ENCODE results near the gene POLR3E. TPM values are rescaled to one million over a fixed set of nuclear protein-coding genes. Genes with fewer than 3 reads are reported as not detected.

Gene POLR3E
- total RNA-seq, 1 donor from 2014 or later, result 31.5 TPM

DNA sequence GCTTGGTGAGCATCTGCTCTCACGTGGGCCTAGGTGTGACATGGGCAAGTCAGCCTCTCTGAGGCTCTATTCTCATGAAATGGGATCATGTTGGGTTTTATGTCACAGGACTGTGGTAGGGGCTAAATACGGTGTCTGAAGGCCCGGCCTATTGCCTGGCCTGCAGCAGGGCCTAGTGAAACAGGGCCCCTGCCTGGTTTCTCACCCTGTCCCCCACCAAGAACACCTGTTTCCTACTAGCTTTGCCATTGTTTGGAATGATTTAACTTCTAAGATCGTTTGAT lies 29.1 kb downstream of the POLR3E start:
- TF ChIP-seq, protein P1, sequence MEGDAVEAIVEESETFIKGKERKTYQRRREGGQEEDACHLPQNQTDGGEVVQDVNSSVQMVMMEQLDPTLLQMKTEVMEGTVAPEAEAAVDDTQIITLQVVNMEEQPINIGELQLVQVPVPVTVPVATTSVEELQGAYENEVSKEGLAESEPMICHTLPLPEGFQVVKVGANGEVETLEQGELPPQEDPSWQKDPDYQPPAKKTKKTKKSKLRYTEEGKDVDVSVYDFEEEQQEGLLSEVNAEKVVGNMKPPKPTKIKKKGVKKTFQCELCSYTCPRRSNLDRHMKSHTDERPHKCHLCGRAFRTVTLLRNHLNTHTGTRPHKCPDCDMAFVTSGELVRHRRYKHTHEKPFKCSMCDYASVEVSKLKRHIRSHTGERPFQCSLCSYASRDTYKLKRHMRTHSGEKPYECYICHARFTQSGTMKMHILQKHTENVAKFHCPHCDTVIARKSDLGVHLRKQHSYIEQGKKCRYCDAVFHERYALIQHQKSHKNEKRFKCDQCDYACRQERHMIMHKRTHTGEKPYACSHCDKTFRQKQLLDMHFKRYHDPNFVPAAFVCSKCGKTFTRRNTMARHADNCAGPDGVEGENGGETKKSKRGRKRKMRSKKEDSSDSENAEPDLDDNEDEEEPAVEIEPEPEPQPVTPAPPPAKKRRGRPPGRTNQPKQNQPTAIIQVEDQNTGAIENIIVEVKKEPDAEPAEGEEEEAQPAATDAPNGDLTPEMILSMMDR (IDR thresholded peaks at IDR 0.05; ENCODE audit: partially characterized antibody, unreplicated experiment), result no peak
- Mint-ChIP-seq H3K4me1 (ENCODE audit: low read depth, unreplicated experiment) (peaks cover 2% of the 10 kb centered on the region), H3K9me3 (ENCODE audit: unreplicated experiment) (no peaks in the 10 kb centered on the region), H3K36me3 (ENCODE audit: unreplicated experiment) (no peaks in the 10 kb centered on the region), H3K27ac (ENCODE audit: unreplicated experiment) (no peak overlapping the region), H3K27me3 (ENCODE audit: unreplicated experiment) (peaks cover 4% of the 10 kb centered on the region), H3K4me3 (ENCODE audit: unreplicated experiment) (no peak overlapping the region)
- no peak for DNase-seq

DNA sequence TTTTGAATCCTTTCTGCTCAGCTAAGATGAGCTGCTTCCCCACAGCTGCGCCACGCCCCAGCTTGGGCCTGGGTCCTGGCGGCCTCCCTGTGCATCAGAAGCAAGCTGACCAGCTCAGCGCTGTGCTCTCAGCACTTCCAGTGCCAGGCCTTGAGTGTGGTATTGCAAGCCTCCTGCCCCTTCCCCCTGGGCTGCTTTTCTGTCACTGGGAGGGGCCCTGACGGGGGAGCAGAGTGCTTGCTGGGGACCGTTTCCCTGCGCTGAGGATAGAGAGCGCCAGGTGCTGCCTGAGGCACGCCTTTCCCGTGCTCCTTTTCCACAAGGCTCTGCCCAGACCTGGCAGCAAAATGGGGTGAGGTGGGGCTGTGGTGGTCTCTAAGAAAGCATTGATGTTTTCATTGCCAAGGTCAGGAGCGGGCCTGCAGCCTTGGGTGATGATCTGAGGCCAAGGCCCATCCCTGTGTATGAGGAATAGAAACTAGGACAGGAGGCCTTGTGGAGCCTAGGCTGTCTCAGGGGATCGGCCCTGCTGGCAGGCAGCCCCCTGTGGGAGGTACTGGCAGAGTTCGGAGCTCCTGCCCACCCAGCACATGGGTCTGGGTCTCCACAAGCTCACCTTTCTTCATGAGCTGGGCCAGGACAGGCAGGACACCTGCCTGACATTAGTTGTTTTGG lies 29.7 kb downstream of the POLR3E start:
- H3K27me3 Mint-ChIP-seq (ENCODE audit: unreplicated experiment), result peaks cover 4% of the 10 kb centered on the region
- DNase-seq, result no peak
- H3K4me3 Mint-ChIP-seq (ENCODE audit: unreplicated experiment), result no peak overlapping the region
- peaks cover under 1% of the 10 kb centered on the region for H3K4me1 Mint-ChIP-seq (ENCODE audit: low read depth, unreplicated experiment)
- TF ChIP-seq, protein P1 (IDR thresholded peaks at IDR 0.05; ENCODE audit: partially characterized antibody, unreplicated experiment), result no peak
- no peaks in the 10 kb centered on the region for H3K36me3 Mint-ChIP-seq (ENCODE audit: unreplicated experiment)
- no peaks in the 10 kb centered on the region for H3K9me3 Mint-ChIP-seq (ENCODE audit: unreplicated experiment)
- H3K27ac Mint-ChIP-seq (ENCODE audit: unreplicated experiment), result no peak overlapping the region

DNA sequence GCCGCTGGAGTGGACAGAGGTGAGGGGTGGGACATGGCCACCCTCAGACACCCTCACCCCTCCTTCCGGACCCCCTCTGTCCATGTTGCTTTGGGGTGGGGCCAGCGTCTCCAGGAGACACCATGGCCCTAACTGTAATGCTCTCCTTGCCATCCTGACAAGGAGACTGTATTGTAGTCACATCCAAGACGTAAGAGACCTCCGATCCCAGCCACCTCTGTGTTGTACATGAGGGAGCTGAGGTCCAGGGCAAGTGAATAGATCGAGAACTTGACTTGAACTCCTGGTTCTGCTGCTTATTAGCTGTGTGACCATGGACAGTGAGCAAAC lies 30.2 kb downstream of the POLR3E start:
- TF ChIP-seq, protein P1 (IDR thresholded peaks at IDR 0.05; ENCODE audit: partially characterized antibody, unreplicated experiment), result no peak
- DNase-seq, result no peak
- no peak overlapping the region for H3K4me3 Mint-ChIP-seq (ENCODE audit: unreplicated experiment)
- no peak overlapping the region for H3K27ac Mint-ChIP-seq (ENCODE audit: unreplicated experiment)
- no peaks in the 10 kb centered on the region for H3K4me1 Mint-ChIP-seq (ENCODE audit: low read depth, unreplicated experiment)
- H3K9me3 Mint-ChIP-seq (ENCODE audit: unreplicated experiment), result no peaks in the 10 kb centered on the region
- peaks cover 4% of the 10 kb centered on the region for H3K27me3 Mint-ChIP-seq (ENCODE audit: unreplicated experiment)
- no peaks in the 10 kb centered on the region for H3K36me3 Mint-ChIP-seq (ENCODE audit: unreplicated experiment)

DNA sequence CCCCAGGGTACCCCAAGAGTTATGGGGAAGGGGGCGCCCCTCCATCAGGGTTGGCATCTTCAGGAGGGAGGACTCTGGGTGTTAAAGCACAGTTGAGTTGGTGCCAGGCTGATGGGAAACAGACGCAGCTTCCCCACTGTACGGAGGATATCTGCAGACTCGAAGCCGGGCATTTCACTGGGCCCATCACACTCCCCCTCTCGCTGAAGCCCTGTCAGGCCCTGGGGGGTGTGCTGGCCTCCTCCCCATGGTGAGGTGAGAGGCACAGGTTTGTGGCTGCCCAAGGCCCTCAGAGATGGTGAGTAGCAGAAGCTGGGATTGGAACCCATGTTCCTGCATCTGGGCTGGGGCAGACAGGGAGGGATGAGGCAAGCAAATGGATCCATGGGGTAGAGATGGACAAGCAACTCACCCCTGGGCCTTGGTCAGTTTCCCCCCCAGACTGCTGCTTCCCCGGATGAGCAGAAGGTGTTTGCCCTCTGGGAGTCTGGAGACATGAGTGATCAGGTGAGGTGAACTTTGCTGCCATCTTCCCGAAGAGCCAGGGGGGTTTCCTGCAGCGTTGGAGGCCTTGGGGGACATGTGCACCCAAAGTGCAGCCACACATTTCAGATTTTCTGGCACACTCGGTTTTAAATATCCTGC lies 31.0 kb downstream of the POLR3E start:
- H3K27ac Mint-ChIP-seq (ENCODE audit: unreplicated experiment), result no peak overlapping the region
- H3K4me1 Mint-ChIP-seq (ENCODE audit: low read depth, unreplicated experiment), result no peaks in the 10 kb centered on the region
- peaks cover 2% of the 10 kb centered on the region for H3K27me3 Mint-ChIP-seq (ENCODE audit: unreplicated experiment)
- H3K4me3 Mint-ChIP-seq (ENCODE audit: unreplicated experiment), result no peak overlapping the region
- no peaks in the 10 kb centered on the region for H3K36me3 Mint-ChIP-seq (ENCODE audit: unreplicated experiment)
- no peak for DNase-seq
- TF ChIP-seq, protein P1 (IDR thresholded peaks at IDR 0.05; ENCODE audit: partially characterized antibody, unreplicated experiment), result no peak
- no peaks in the 10 kb centered on the region for H3K9me3 Mint-ChIP-seq (ENCODE audit: unreplicated experiment)

DNA sequence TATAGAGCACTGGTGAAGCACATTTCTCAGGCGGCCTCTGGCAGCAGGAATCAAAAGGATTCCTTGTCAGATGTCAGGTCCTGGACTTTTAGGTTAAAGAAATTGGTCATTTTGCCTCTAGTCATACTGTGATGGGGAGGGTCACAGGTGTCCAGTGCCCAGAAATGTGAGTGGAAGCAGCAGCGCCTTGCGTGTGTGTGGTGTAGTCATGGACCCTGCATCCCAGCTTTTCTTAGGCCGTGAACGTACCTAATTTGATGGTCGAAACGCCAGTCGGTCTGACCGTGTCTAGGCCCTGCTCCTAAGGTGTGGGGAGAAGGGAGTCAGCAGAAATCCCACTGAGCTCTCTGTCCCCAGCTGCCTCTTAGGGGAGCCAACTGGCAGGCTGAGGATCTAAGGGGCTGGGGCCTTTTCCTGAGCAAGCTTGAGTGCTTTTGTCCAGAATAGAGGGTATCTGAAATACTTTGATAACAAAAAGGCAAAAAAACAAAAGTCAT lies 32.0 kb downstream of the POLR3E start:
- DNase-seq, result no peak
- TF ChIP-seq, protein P1 (IDR thresholded peaks at IDR 0.05; ENCODE audit: partially characterized antibody, unreplicated experiment), result no peak
- no peak overlapping the region for H3K27ac Mint-ChIP-seq (ENCODE audit: unreplicated experiment)
- H3K27me3 Mint-ChIP-seq (ENCODE audit: unreplicated experiment), result peaks cover 2% of the 10 kb centered on the region
- H3K4me1 Mint-ChIP-seq (ENCODE audit: low read depth, unreplicated experiment), result no peaks in the 10 kb centered on the region
- no peaks in the 10 kb centered on the region for H3K9me3 Mint-ChIP-seq (ENCODE audit: unreplicated experiment)
- H3K36me3 Mint-ChIP-seq (ENCODE audit: unreplicated experiment), result no peaks in the 10 kb centered on the region
- H3K4me3 Mint-ChIP-seq (ENCODE audit: unreplicated experiment), result no peak overlapping the region
